ENCODE results near the gene SERBP1. TPM values are rescaled to one million over a fixed set of nuclear protein-coding genes. Genes with fewer than 3 reads are reported as not detected.

Gene SERBP1
- 100 to 1,000 TPM; 129 to 131 TPM for total RNA-seq
- 220 to 262 reads per million in 2 donors for total RNA-seq

- Mint-ChIP-seq H3K4me1 (peaks cover 35% of the 10 kb centered on the region), H3K4me3 (peak within 1 kb of the TSS; percentile 100), H3K27ac (peak within 1 kb of the TSS; percentile 100), H3K27me3 (no peaks in the 10 kb centered on the region), H3K36me3 (ENCODE audit: low read depth) (peaks cover 11% of the 10 kb centered on the region)
- H3K9me3 ChIP-seq (ENCODE audit: control insufficient read depth, low read length, poor library complexity, severe bottlenecking): no peaks in the 10 kb centered on the region
- ATAC-seq (peak; percentile 92), DNase-seq (peak; percentile 89 to 92 (median 90))
Measured at GRCh38 chr1:67430358-67431155, at the start of gene SERBP1. Gene SERBP1, minus strand, starts transcription at chr1:67430402. Its CDS starts 102 bp downstream, at chr1:67430300.

GRCh38 chr1:67479146-67479891, 49.1 kb upstream of the SERBP1 start:
- Mint-ChIP-seq H3K27me3 (peaks cover 10% of the 10 kb centered on the region), H3K27ac (no peak overlapping the region), H3K4me3 (no peak overlapping the region), H3K36me3 (ENCODE audit: low read depth) (peaks cover 2% of the 10 kb centered on the region), H3K4me1 (peaks cover 5% of the 10 kb centered on the region)
- H3K9me3 ChIP-seq (ENCODE audit: control insufficient read depth, low read length, poor library complexity, severe bottlenecking): no peaks in the 10 kb centered on the region
- DNase-seq: no peak
- ATAC-seq: no peak

GRCh38 chr1:67476906-67477305, 46.7 kb upstream of the SERBP1 start:
- peaks cover 2% of the 10 kb centered on the region for H3K36me3 Mint-ChIP-seq (ENCODE audit: low read depth)
- DNase-seq (no peak), ATAC-seq (no peak)
- peaks cover 5% of the 10 kb centered on the region for H3K4me1 Mint-ChIP-seq
- no peaks in the 10 kb centered on the region for H3K9me3 ChIP-seq (ENCODE audit: control insufficient read depth, low read length, poor library complexity, severe bottlenecking)
- peaks cover 17% of the 10 kb centered on the region for H3K27me3 Mint-ChIP-seq
- no peak overlapping the region for H3K4me3 Mint-ChIP-seq
- no peak overlapping the region for H3K27ac Mint-ChIP-seq

GRCh38 chr1:67476006-67476482, 45.8 kb upstream of the SERBP1 start:
- Mint-ChIP-seq H3K36me3 (ENCODE audit: low read depth) (peaks cover 2% of the 10 kb centered on the region), H3K27ac (no peak overlapping the region), H3K4me1 (peaks cover 5% of the 10 kb centered on the region), H3K4me3 (no peak overlapping the region), H3K27me3 (peaks cover 21% of the 10 kb centered on the region)
- ATAC-seq (no peak), DNase-seq (no peak)
- no peaks in the 10 kb centered on the region for H3K9me3 ChIP-seq (ENCODE audit: control insufficient read depth, low read length, poor library complexity, severe bottlenecking)

GRCh38 chr1:67472056-67472455, 41.9 kb upstream of the SERBP1 start:
- no peak overlapping the region for H3K27ac Mint-ChIP-seq
- peaks cover 4% of the 10 kb centered on the region for H3K36me3 Mint-ChIP-seq (ENCODE audit: low read depth)
- peaks cover 21% of the 10 kb centered on the region for H3K27me3 Mint-ChIP-seq
- H3K4me3 Mint-ChIP-seq: no peak overlapping the region
- no peak for DNase-seq
- peaks cover 2% of the 10 kb centered on the region for H3K4me1 Mint-ChIP-seq
- ATAC-seq: no peak
- no peaks in the 10 kb centered on the region for H3K9me3 ChIP-seq (ENCODE audit: control insufficient read depth, low read length, poor library complexity, severe bottlenecking)

GRCh38 chr1:67469431-67469830, 39.2 kb upstream of the SERBP1 start:
- no peaks in the 10 kb centered on the region for H3K9me3 ChIP-seq (ENCODE audit: control insufficient read depth, low read length, poor library complexity, severe bottlenecking)
- no peak for ATAC-seq

GRCh38 chr1:67468066-67468718, 38.0 kb upstream of the SERBP1 start:
- ATAC-seq: no peak
- H3K4me1 Mint-ChIP-seq: no peaks in the 10 kb centered on the region
- H3K27me3 Mint-ChIP-seq: peaks cover 22% of the 10 kb centered on the region
- no peaks in the 10 kb centered on the region for H3K9me3 ChIP-seq (ENCODE audit: control insufficient read depth, low read length, poor library complexity, severe bottlenecking)
- DNase-seq: no peak
- H3K27ac Mint-ChIP-seq: no peak overlapping the region
- H3K36me3 Mint-ChIP-seq (ENCODE audit: low read depth): peaks cover 10% of the 10 kb centered on the region
- no peak overlapping the region for H3K4me3 Mint-ChIP-seq

More at GRCh38 chr1:67469431-67469830, 39.2 kb upstream of the SERBP1 start:
- Mint-ChIP-seq H3K27me3 (peaks cover 24% of the 10 kb centered on the region), H3K36me3 (ENCODE audit: low read depth) (peaks cover 8% of the 10 kb centered on the region), H3K27ac (no peak overlapping the region), H3K4me1 (no peaks in the 10 kb centered on the region), H3K4me3 (no peak overlapping the region)
- no peak for DNase-seq

- peaks cover 10% of the 10 kb centered on the region for H3K36me3 Mint-ChIP-seq (ENCODE audit: low read depth)
- peaks cover 12% of the 10 kb centered on the region for H3K27me3 Mint-ChIP-seq
- DNase-seq: no peak
- no peak overlapping the region for H3K4me3 Mint-ChIP-seq
- H3K27ac Mint-ChIP-seq: no peak overlapping the region
- no peaks in the 10 kb centered on the region for H3K9me3 ChIP-seq (ENCODE audit: control insufficient read depth, low read length, poor library complexity, severe bottlenecking)
- ATAC-seq: no peak
- no peaks in the 10 kb centered on the region for H3K4me1 Mint-ChIP-seq
Measured at GRCh38 chr1:67465375-67465774, 35.2 kb upstream of the SERBP1 start.

- no peaks in the 10 kb centered on the region for H3K4me1 Mint-ChIP-seq
- H3K4me3 Mint-ChIP-seq: no peak overlapping the region
- H3K9me3 ChIP-seq (ENCODE audit: control insufficient read depth, low read length, poor library complexity, severe bottlenecking): no peaks in the 10 kb centered on the region
- peaks cover 12% of the 10 kb centered on the region for H3K27me3 Mint-ChIP-seq
- ATAC-seq (no peak), DNase-seq (no peak)
- no peak overlapping the region for H3K27ac Mint-ChIP-seq
- peaks cover 10% of the 10 kb centered on the region for H3K36me3 Mint-ChIP-seq (ENCODE audit: low read depth)
Measured at GRCh38 chr1:67464746-67465145, 34.5 kb upstream of the SERBP1 start.

GRCh38 chr1:67464058-67464457, 33.9 kb upstream of the SERBP1 start:
- Mint-ChIP-seq H3K4me3 (no peak overlapping the region), H3K4me1 (no peaks in the 10 kb centered on the region), H3K36me3 (ENCODE audit: low read depth) (peaks cover 10% of the 10 kb centered on the region), H3K27me3 (peaks cover 12% of the 10 kb centered on the region), H3K27ac (no peak overlapping the region)
- DNase-seq (no peak), ATAC-seq (no peak)
- H3K9me3 ChIP-seq (ENCODE audit: control insufficient read depth, low read length, poor library complexity, severe bottlenecking): no peaks in the 10 kb centered on the region

- H3K9me3 ChIP-seq (ENCODE audit: control insufficient read depth, low read length, poor library complexity, severe bottlenecking): no peaks in the 10 kb centered on the region
- no peak for ATAC-seq
- no peaks in the 10 kb centered on the region for H3K4me1 Mint-ChIP-seq
- no peak overlapping the region for H3K4me3 Mint-ChIP-seq
- H3K36me3 Mint-ChIP-seq (ENCODE audit: low read depth): peaks cover 10% of the 10 kb centered on the region
- no peak overlapping the region for H3K27ac Mint-ChIP-seq
- no peak for DNase-seq
- H3K27me3 Mint-ChIP-seq: peaks cover 12% of the 10 kb centered on the region
Measured at GRCh38 chr1:67463298-67463955, 33.2 kb upstream of the SERBP1 start.

GRCh38 chr1:67460676-67461500, 30.7 kb upstream of the SERBP1 start:
- ATAC-seq: no peak
- H3K4me3 Mint-ChIP-seq: no peak overlapping the region
- H3K4me1 Mint-ChIP-seq: no peaks in the 10 kb centered on the region
- H3K9me3 ChIP-seq (ENCODE audit: control insufficient read depth, low read length, poor library complexity, severe bottlenecking): no peaks in the 10 kb centered on the region
- peaks cover 8% of the 10 kb centered on the region for H3K27me3 Mint-ChIP-seq
- DNase-seq: no peak
- H3K27ac Mint-ChIP-seq: no peak overlapping the region
- H3K36me3 Mint-ChIP-seq (ENCODE audit: low read depth): peaks cover 5% of the 10 kb centered on the region
